ENCODE data around the gene EIF4E1B.

Gene EIF4E1B

DNA sequence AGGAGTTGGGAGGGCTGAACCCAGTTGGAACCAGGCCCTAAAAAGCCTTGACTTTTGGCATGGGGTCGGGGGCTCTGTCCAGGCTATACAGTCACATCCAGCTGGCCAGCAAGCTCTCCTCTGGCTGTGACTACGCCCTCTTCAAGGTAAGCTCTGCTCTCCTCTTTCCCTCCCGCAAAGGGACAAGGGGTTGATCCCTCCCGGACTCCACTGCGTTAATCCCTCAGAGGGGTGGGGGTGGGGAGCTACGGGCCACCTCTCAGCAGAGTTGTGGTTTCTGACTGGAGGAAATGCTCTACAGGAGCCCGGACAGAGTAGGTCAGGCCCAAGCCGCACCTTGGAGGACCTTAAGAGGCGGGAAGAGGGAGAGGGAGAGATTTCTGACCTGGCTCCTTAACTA, 13.8 kb downstream of the EIF4E1B start:
- TF ChIP-seq TAF1 (IDR thresholded peaks at IDR 0.05; ENCODE audit: borderline replicate concordance, low read depth, low read length) = no peak
- TF ChIP-seq POLR2A (IDR thresholded peaks at IDR 0.05; ENCODE audit: low read depth, low read length) = no peak
- no peak for TF ChIP-seq POLR2AphosphoS5 (IDR thresholded peaks at IDR 0.05; ENCODE audit: low read depth, low read length)
- DNase-seq (ENCODE audit: insufficient read length) (no peak), FAIRE-seq (no peak)

DNA sequence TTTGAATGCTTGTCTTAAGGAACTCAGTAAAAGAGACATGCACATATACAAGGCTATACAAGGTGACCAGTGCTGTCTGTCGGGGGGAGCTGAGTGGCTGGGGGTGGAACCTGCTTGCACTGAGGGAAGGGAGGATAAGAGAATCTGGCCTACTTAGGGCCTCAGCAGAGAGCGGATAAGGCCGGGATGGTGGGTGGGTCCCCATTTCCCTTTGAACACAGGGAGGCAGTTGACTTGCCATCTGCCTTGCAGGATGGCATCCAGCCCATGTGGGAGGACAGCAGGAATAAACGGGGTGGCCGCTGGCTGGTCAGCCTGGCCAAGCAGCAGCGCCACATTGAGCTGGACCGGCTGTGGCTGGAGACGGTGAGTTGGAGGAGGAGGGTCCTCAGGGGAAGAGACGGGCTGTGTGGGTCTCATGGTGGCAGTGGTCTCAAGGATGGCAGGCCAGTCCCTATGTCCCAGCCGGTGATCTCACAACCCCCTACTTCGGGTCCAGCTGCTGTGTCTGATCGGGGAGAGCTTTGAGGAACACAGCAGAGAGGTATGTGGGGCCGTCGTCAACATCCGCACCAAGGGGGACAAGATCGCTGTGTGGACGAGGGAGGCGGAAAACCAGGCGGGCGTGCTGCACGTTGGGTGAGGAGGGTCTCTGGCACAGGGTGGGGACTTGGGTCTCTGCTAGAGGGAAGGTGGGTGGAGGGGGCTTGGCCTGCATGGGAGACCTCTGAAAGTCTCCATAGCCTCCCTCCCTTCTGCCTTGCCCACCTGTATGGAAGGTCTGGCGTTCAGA, 14.6 kb downstream of the EIF4E1B start:
- DNase-seq (ENCODE audit: insufficient read length) = no peak
- FAIRE-seq = no peak
- TF ChIP-seq POLR2AphosphoS5 (IDR thresholded peaks at IDR 0.05; ENCODE audit: low read depth, low read length) = no peak
- TF ChIP-seq POLR2A (IDR thresholded peaks at IDR 0.05; ENCODE audit: low read depth, low read length) = no peak
- TF ChIP-seq TAF1 (IDR thresholded peaks at IDR 0.05; ENCODE audit: borderline replicate concordance, low read depth, low read length) = no peak

DNA sequence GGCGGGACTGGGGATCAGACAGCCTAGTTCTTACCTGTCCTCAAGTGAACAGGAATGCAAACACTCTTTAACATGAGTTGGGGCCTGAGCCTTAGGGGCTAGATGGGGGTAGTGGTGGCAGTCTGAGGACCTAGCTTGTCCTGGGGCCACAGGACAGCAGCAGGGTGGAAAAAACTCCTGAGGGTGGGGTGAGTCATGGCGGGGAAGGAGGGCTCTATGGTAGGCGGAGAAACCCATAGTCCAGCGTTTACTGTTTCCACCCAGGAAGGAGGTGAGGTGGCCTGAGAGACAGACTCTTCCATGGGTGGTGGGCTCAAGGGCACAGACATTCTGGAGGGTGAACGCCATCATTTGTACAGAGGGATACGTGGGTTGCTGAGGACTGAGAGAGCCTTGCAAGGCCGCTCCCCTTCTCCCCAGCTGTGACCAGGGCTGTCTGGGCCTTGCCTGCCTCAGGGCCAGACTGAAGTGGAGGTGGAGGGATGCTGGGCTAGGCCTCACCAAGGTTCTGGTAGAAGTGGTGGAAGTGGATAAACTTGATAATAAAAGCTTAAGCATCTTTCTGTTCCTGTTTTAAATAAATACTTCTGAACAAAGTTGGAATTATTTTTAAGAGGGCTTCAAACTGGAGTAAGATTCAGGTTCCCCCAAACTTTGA, 15.7 kb downstream of the EIF4E1B start:
- FAIRE-seq (no peak), DNase-seq (ENCODE audit: insufficient read length) (no peak)
- TF ChIP-seq POLR2A (IDR thresholded peaks at IDR 0.05; ENCODE audit: low read depth, low read length) (no peak), POLR2AphosphoS5 (IDR thresholded peaks at IDR 0.05; ENCODE audit: low read depth, low read length) (no peak), TAF1 (IDR thresholded peaks at IDR 0.05; ENCODE audit: borderline replicate concordance, low read depth, low read length) (no peak)

DNA sequence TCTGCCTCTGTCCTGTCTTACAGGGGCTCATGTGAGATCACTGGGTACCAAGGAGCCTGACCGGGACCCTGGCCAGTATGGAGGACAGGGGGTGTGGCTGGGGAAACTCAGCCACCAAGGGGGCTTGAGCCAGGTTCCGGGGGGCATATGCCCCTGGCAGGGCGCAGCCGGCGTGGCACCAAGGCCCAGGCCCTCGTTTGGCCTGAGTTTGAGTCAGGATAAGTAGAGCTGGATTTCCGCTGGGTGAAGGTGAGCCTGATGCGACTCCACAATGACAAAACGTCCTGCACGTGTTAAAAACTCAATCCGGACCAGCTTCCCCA, 16.2 kb downstream of the EIF4E1B start:
- no peak for FAIRE-seq
- no peak for TF ChIP-seq POLR2A (IDR thresholded peaks at IDR 0.05; ENCODE audit: low read depth, low read length)
- no peak for DNase-seq (ENCODE audit: insufficient read length)

DNA sequence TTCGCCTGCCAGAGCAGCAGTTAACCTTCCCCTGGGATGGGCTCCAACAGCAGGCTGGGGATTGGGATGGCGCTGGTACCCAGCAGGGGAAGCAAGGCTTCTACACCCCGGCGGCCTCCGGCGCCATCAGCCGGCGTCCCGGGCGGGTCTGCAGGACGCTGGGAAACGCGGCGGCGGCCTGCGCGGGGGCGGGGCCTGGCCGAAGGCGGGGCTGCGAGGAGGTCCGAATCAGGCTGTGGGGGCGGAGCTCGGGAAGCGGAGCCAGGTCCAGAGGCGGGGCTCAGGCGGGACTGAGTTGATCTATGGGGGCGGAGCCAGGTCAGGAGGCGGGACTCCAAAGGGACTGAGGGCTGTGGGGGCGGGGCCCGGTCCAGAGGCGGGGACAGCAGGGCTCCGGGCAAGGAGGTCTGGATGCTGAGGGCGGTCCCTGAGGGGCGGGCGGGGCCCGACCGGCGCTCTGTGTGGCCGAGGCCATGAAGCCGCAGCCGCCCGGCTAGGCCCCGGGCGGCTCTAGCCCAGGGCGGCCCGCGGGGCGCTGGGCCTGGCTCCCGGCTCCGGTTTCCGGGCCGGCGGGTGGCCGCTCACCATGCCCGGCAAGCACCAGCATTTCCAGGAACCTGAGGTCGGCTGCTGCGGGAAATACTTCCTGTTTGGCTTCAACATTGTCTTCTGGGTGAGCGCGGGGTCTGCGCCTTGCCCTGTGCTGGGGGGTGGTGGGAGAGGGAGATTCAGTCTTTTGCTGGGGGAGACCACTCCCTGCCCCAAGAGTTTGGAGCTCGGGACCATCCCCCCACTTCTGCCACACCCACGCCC, 16.8 kb downstream of the EIF4E1B start, which contains the start of gene TSPAN17:
Gene TSPAN17 (plus strand): TSS at position 455 of the 813 bp plus-strand sequence. CDS start 132 bp downstream, at position 587.
- peak; percentile 99 for DNase-seq (ENCODE audit: insufficient read length)
- TF ChIP-seq TAF1 (IDR thresholded peaks at IDR 0.05; ENCODE audit: borderline replicate concordance, low read depth, low read length) = peak; percentile 89
- TF ChIP-seq POLR2A (IDR thresholded peaks at IDR 0.05; ENCODE audit: low read depth, low read length) = peak; percentile 98
- peak; percentile 84 for TF ChIP-seq POLR2AphosphoS5 (IDR thresholded peaks at IDR 0.05; ENCODE audit: low read depth, low read length)
- peak; percentile 99 for FAIRE-seq

DNA sequence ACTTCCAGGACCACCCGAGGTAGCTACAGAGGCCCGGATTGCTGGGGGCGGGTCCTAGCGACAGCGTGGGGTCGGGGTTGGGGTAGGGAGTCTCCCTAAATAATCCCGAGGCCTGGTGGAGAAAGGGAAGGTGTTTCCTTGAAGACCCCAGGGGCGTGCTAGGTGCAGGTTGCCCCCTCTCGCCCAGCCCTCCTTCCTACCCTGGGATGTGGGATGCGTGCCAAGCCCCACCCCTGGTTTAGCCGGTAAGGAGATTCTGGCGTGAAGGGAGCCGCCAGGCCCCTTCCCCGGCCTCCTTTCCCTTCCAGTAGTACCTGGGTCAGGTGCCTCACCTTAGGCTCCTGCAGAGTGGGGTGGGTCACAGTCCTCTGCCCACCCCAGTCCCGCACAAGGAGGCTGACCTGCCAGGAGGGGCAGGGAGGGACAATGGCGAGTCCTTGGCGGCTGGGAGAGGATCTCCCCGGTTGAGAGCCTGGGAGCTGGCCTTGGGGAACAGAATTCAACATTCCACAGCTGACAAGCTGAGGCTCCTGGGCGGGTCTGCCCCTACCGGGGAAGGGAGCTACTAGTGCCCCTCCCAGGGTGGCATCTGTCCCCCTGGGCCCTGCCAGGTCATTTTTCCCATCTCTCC, 17.5 kb downstream of the EIF4E1B start:
- TF ChIP-seq TAF1 (IDR thresholded peaks at IDR 0.05; ENCODE audit: borderline replicate concordance, low read depth, low read length) (no peak), POLR2AphosphoS5 (IDR thresholded peaks at IDR 0.05; ENCODE audit: low read depth, low read length) (no peak)
- FAIRE-seq (no peak), DNase-seq (ENCODE audit: insufficient read length) (no peak)

DNA sequence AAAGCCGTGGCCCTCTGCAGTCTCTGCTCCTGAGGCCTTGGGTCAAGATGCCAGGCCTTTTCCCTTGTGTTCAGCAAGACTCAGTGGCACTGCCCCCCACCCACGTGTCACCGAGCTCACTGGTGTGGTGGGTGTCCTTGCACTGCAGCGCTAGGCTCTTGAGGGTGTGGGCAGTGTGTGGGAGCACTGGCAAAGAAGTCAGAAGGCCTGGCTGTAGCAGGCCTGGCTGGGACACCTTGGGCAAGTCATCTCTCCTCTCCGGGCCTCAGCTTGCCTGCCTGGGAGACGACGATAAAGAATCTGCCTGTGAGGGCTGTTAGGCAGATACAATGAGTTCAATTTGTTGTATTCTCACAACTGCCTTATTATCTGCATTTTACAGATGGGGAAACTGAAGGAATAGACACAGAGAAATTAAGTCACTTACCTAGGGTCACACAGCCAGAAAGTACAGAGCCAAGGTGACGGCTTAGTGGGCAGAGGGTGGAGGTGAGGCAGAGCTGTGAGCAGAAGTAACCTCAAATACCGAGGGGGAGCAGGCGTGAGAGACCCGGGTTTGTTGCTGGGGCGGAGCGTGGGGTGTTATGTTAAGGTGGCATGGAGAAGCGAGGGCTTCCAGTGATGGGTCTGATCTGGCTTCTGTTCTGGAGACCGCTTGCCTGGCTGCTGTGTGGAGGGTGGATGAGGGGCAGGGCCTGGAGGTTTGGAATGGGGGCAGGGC, 18.2 kb downstream of the EIF4E1B start:
- TF ChIP-seq POLR2A (IDR thresholded peaks at IDR 0.05; ENCODE audit: low read depth, low read length) (no peak), TAF1 (IDR thresholded peaks at IDR 0.05; ENCODE audit: borderline replicate concordance, low read depth, low read length) (no peak), POLR2AphosphoS5 (IDR thresholded peaks at IDR 0.05; ENCODE audit: low read depth, low read length) (no peak)
- no peak for FAIRE-seq
- DNase-seq (ENCODE audit: insufficient read length) = no peak

DNA sequence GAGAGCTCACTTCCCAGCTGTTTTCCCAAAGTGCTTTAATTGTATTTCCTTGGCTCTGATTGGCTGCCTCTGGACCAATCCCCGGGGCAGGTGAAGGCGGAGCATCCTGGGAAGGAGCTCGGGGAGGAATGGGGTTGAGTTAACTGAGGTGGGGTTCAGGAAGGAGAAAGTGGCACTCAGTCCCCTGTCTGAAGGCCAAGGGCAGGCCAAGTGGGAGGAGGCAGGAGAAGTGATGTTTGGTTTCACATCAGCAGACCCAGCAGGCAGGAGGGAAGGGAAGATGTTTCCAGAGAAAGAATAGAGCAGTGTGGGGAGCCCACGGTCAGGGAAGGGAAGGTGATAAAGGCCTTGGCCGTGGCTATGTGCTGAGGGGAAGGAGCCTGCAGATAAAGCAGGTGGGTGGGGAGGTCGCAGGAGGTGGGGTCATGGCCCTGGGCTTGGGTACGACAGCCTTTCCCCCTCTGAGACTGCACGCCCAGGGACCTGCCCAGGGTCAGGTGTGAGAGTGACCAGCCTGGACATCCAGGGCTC, 19.9 kb downstream of the EIF4E1B start:
- TF ChIP-seq TAF1 (IDR thresholded peaks at IDR 0.05; ENCODE audit: borderline replicate concordance, low read depth, low read length) (no peak), POLR2A (IDR thresholded peaks at IDR 0.05; ENCODE audit: low read depth, low read length) (no peak), POLR2AphosphoS5 (IDR thresholded peaks at IDR 0.05; ENCODE audit: low read depth, low read length) (no peak)
- DNase-seq (ENCODE audit: insufficient read length) (no peak), FAIRE-seq (no peak)

DNA sequence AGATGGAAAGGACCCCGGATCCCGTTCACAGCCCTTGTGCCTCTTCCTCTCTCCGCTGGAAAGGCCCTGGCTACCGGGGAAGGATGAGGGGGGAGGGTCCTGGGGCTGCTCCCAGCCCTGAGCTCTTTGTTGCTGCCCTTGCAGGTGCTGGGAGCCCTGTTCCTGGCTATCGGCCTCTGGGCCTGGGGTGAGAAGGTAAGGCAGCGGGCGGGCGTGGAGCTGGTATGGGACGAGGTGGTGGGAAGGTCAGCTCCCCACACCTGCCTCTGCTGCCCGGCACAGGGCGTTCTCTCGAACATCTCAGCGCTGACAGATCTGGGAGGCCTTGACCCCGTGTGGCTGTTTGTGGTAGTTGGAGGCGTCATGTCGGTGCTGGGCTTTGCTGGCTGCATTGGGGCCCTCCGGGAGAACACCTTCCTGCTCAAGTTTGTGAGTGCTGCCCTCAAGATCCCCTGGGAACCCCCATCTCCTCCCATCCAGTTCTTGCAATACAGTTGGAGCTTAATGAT, 21.1 kb downstream of the EIF4E1B start:
- no peak for TF ChIP-seq POLR2AphosphoS5 (IDR thresholded peaks at IDR 0.05; ENCODE audit: low read depth, low read length)
- no peak for TF ChIP-seq POLR2A (IDR thresholded peaks at IDR 0.05; ENCODE audit: low read depth, low read length)
- no peak for TF ChIP-seq TAF1 (IDR thresholded peaks at IDR 0.05; ENCODE audit: borderline replicate concordance, low read depth, low read length)
- DNase-seq (ENCODE audit: insufficient read length) (no peak), FAIRE-seq (no peak)

DNA sequence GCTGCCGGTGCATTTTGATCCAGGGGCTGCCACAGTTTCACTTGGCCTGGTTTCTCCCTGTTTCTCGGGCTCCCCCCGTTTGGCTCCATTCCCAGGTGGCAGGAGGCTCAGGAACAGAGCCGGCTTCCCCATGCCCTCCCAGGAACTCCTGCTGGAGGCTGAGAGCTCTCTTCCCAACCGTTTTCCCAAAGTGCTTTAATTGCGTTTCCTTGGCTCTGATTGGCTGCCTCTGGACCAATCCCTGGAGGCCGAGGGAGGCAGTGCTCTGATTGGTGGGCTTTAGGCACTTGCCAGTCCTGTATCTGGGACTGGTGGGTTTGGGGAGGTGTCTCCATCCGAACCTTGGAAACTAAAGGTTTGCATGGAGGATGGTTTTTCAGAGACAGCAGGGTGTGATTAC, 21.7 kb downstream of the EIF4E1B start:
- no peak for TF ChIP-seq POLR2AphosphoS5 (IDR thresholded peaks at IDR 0.05; ENCODE audit: low read depth, low read length)
- TF ChIP-seq POLR2A (IDR thresholded peaks at IDR 0.05; ENCODE audit: low read depth, low read length) = no peak
- no peak for TF ChIP-seq TAF1 (IDR thresholded peaks at IDR 0.05; ENCODE audit: borderline replicate concordance, low read depth, low read length)
- FAIRE-seq (no peak), DNase-seq (ENCODE audit: insufficient read length) (no peak)

Measured in GM12892 (cell line).